Stimulated activated CD8-positive, alpha-beta memory T cell treated with anti-CD3 and anti-CD28 coated beads, Interleukin-7, amount 100 ng/mL, for 24 hours (primary cell): ENCODE measurements around the gene BMPR1A.

Experiments used
- DNase-seq: peaks from one replicate; pipeline ENCODE4 v3.0.0-alpha.2; 2020; ENCODE audit warnings: low read depth

Gene BMPR1A

GRCh38 chr10:86765548-86765947 lies 9.1 kb downstream of the BMPR1A start:
- no peak for DNase-seq

- no peak for DNase-seq
These were observed 12.1 kb downstream of the BMPR1A start for GRCh38 chr10:86768412-86769062.

- no peak for DNase-seq
These were observed 13.6 kb downstream of the BMPR1A start for GRCh38 chr10:86769991-86770390.

- no peak for DNase-seq
These were observed 14.1 kb downstream of the BMPR1A start for GRCh38 chr10:86770412-86770960.

- DNase-seq: no peak
These were observed 17.1 kb downstream of the BMPR1A start for GRCh38 chr10:86773498-86773897.

- no peak for DNase-seq
These were observed 18.8 kb downstream of the BMPR1A start for GRCh38 chr10:86775056-86775869.

GRCh38 chr10:86775870-86776180 lies 19.4 kb downstream of the BMPR1A start:
- DNase-seq: no peak

GRCh38 chr10:86779220-86780017 lies 23.0 kb downstream of the BMPR1A start:
- no peak for DNase-seq

- no peak for DNase-seq
These were observed 26.4 kb downstream of the BMPR1A start for GRCh38 chr10:86782701-86783418.

GRCh38 chr10:86785037-86785436 lies 28.6 kb downstream of the BMPR1A start:
- DNase-seq: no peak

GRCh38 chr10:86785968-86786367 lies 29.5 kb downstream of the BMPR1A start:
- no peak for DNase-seq

- DNase-seq: no peak
These were observed 29.9 kb downstream of the BMPR1A start for GRCh38 chr10:86786368-86786767.

GRCh38 chr10:86790394-86790793 lies 34.0 kb downstream of the BMPR1A start:
- DNase-seq: no peak

- DNase-seq: no peak
These were observed 36.2 kb downstream of the BMPR1A start for GRCh38 chr10:86792461-86793167.

- no peak for DNase-seq
These were observed 37.3 kb downstream of the BMPR1A start for GRCh38 chr10:86793696-86794095.

- no peak for DNase-seq
These were observed 38.9 kb downstream of the BMPR1A start for GRCh38 chr10:86795353-86795752.

- DNase-seq: no peak
These were observed 41.6 kb downstream of the BMPR1A start for GRCh38 chr10:86798025-86798424.

GRCh38 chr10:86798611-86799010 lies 42.2 kb downstream of the BMPR1A start:
- no peak for DNase-seq

GRCh38 chr10:86799188-86799845 lies 42.9 kb downstream of the BMPR1A start:
- DNase-seq: no peak

GRCh38 chr10:86801995-86802394 lies 45.6 kb downstream of the BMPR1A start:
- DNase-seq: no peak
